Adipose tissue (tissue), 3 donors: ENCODE measurements around the gene ITGB1BP1. TPM values are rescaled to one million over a fixed set of nuclear protein-coding genes. Genes with fewer than 3 reads are reported as not detected.

Experiments used
- H3K27ac ChIP-seq: one replicate; pipeline ENCODE4 v1.5.1; 2013; ENCODE audit warnings: low read depth, low read length
- WGBS, 3 donors: extraction: QIAGEN DNeasy Blood & Tissue Kit; methylation state at CpG; one replicate each; pipeline ENCODE4 v1.1.7; 2013; 5-methylcytosine and 5-hydroxymethylcytosine counted together
- polyA plus RNA-seq, 3 donors: library from polyadenylated mRNA; stranded (reverse); fragments of 200-250 nt; gene quantifications; one replicate each; pipeline ENCODE4 v1.2.3, GENCODE V29; 2013
- donor health status: healthy with polysubstance abuse.
- donor health status: Bipolar disorder and iron deficiency.
- donor health status: healthy.

Gene ITGB1BP1
- polyA plus RNA-seq, 3 donors: 20.6 to 219 (median 172) TPM

GRCh38 chr2:9388950-9389911, 34.1 kb downstream of the ITGB1BP1 start:
- 88 to 94% (median 93%) methylated on average over 28 of the region's 28 CpGs for WGBS, 3 donors
- no peak overlapping the region for H3K27ac ChIP-seq

GRCh38 chr2:9388199-9388681, 35.1 kb downstream of the ITGB1BP1 start:
- 85 to 91% (median 90%) methylated on average over 11 of the region's 11 CpGs for WGBS, 3 donors
- no peak overlapping the region for H3K27ac ChIP-seq

GRCh38 chr2:9385841-9386240, 37.5 kb downstream of the ITGB1BP1 start:
- no peak overlapping the region for H3K27ac ChIP-seq
- WGBS, 3 donors: 80 to 84% (median 82%) methylated on average over 6 of the region's 6 CpGs

GRCh38 chr2:9384521-9384920, 38.8 kb downstream of the ITGB1BP1 start:
- H3K27ac ChIP-seq: no peak overlapping the region
- WGBS, 3 donors: 88 to 90% (median 90%) methylated on average over 4 of the region's 4 CpGs

- H3K27ac ChIP-seq: no peak overlapping the region
- WGBS, 3 donors: 90 to 95% (median 93%) methylated on average over 6 of the region's 6 CpGs
Observed at GRCh38 chr2:9382604-9383235, 40.6 kb downstream of the ITGB1BP1 start.

GRCh38 chr2:9380702-9381628, 42.4 kb downstream of the ITGB1BP1 start:
- 54 to 79% (median 65%) methylated on average over 18 of the region's 18 CpGs for WGBS, 3 donors
- peak overlapping the region; percentile 0 for H3K27ac ChIP-seq

- H3K27ac ChIP-seq: no peak overlapping the region
- 82 to 96% (median 89%) methylated on average over 5 of the region's 5 CpGs for WGBS, 3 donors
Observed at GRCh38 chr2:9379391-9379755, 44.0 kb downstream of the ITGB1BP1 start.

GRCh38 chr2:9378433-9379390, 44.6 kb downstream of the ITGB1BP1 start:
- no peak overlapping the region for H3K27ac ChIP-seq
- WGBS, 3 donors: 64 to 85% (median 80%) methylated on average over 30 of the region's 30 CpGs

GRCh38 chr2:9377461-9378097, 45.7 kb downstream of the ITGB1BP1 start:
- no peak overlapping the region for H3K27ac ChIP-seq
- WGBS, 3 donors: 56 to 80% (median 63%) methylated on average over 9 of the region's 9 CpGs

GRCh38 chr2:9375857-9376428, 47.4 kb downstream of the ITGB1BP1 start:
- no peak overlapping the region for H3K27ac ChIP-seq
- 83 to 94% (median 94%) methylated on average over 4 of the region's 4 CpGs for WGBS, 3 donors

- H3K27ac ChIP-seq: no peak overlapping the region
- 93 to 96% (median 94%) methylated on average over 18 of the region's 18 CpGs for WGBS, 3 donors
Observed at GRCh38 chr2:9374071-9374730, 49.1 kb downstream of the ITGB1BP1 start.

GRCh38 chr2:9373476-9373875, 49.9 kb downstream of the ITGB1BP1 start:
- WGBS, 3 donors: 83 to 91% (median 88%) methylated on average over 6 of the region's 6 CpGs
- no peak overlapping the region for H3K27ac ChIP-seq

GRCh38 chr2:9373047-9373446, 50.3 kb downstream of the ITGB1BP1 start:
- no peak overlapping the region for H3K27ac ChIP-seq
- 93 to 95% (median 95%) methylated on average over 17 of the region's 17 CpGs for WGBS, 3 donors

- H3K27ac ChIP-seq: no peak overlapping the region
- 86 to 92% (median 88%) methylated on average over 11 of the region's 11 CpGs for WGBS, 3 donors
Observed at GRCh38 chr2:9370746-9371145, 52.6 kb downstream of the ITGB1BP1 start.

- no peak overlapping the region for H3K27ac ChIP-seq
- WGBS, 3 donors: 85 to 87% (median 86%) methylated on average over 6 of the region's 6 CpGs
Observed at GRCh38 chr2:9366026-9366425, 57.3 kb downstream of the ITGB1BP1 start.

- 77 to 87% (median 84%) methylated on average over 8 of the region's 8 CpGs for WGBS, 3 donors
- H3K27ac ChIP-seq: no peak overlapping the region
Observed at GRCh38 chr2:9365498-9366019, 57.8 kb downstream of the ITGB1BP1 start.
